Esophagus (tissue), 2 donors: Measurements from ENCODE around the gene NACC2. TPM values are rescaled to one million over a fixed set of nuclear protein-coding genes. Genes with fewer than 3 reads are reported as not detected.

ENCODE experiments used
- H3K27ac ChIP-seq, 2 donors: one replicate each; pipeline ENCODE4 v1.5.1; 2013; ENCODE audit warnings: low read depth in 2 of 2, mild to moderate bottlenecking in 2 of 2, inconsistent platforms in 1 of 2, low read length in 1 of 2, moderate library complexity in 1 of 2
- H3K27me3 ChIP-seq, 2 donors: one replicate each; pipeline ENCODE4 v1.6.1; 2013; ENCODE audit warnings: low read length in 2 of 2, control low read depth in 1 of 2, mild to moderate bottlenecking in 1 of 2; ENCODE audit not compliant: insufficient read depth in 2 of 2, control insufficient read depth in 1 of 2
- H3K36me3 ChIP-seq, 2 donors: one replicate each; pipeline ENCODE4 v1.6.1; 2013; ENCODE audit warnings: low read length in 1 of 2; ENCODE audit not compliant: control insufficient read depth in 2 of 2, insufficient read depth in 2 of 2
- H3K4me1 ChIP-seq, 2 donors: one replicate each; pipeline ENCODE4 v1.6.1; 2013; ENCODE audit warnings: low read length in 1 of 2; ENCODE audit not compliant: control insufficient read depth in 2 of 2, insufficient read depth in 2 of 2
- H3K4me3 ChIP-seq, 2 donors: one replicate each; pipeline ENCODE4 v1.5.1; 2013; ENCODE audit warnings: low read length in 2 of 2, mild to moderate bottlenecking in 2 of 2, low read depth in 1 of 2, moderate library complexity in 1 of 2
- H3K9me3 ChIP-seq, 2 donors: one replicate each; pipeline ENCODE4 v1.6.1; 2013; ENCODE audit warnings: mild to moderate bottlenecking in 2 of 2, low read depth in 1 of 2, low read length in 1 of 2, moderate library complexity in 1 of 2; ENCODE audit not compliant: control insufficient read depth in 2 of 2, insufficient read depth in 1 of 2
- WGBS, 2 donors: extraction: QIAGEN DNeasy Blood & Tissue Kit; methylation state at CpG; one replicate each; pipeline ENCODE4 v1.1.7; 2013; 5-methylcytosine and 5-hydroxymethylcytosine counted together
- polyA plus RNA-seq, 2 donors: library from polyadenylated mRNA; stranded (reverse); fragments of 200-250 nt; gene quantifications; one replicate each; pipeline ENCODE4 v1.2.3, GENCODE V29; 2013
- donor health status: healthy with polysubstance abuse.
- donor health status: Bipolar disorder and iron deficiency.

Gene NACC2
- polyA plus RNA-seq, 2 donors, result 3.2 to 4.5 TPM

- H3K4me3 ChIP-seq, result no peak overlapping the region
- no peaks in the 10 kb centered on the region for H3K36me3 ChIP-seq
- H3K4me1 ChIP-seq, result no peaks in the 10 kb centered on the region
- no peaks in the 10 kb centered on the region for H3K9me3 ChIP-seq
- H3K27me3 ChIP-seq, result peaks cover 0 to 18% of the 10 kb centered on the region in 2 donors
- 21 to 24% methylated on average over 9 of the region's 9 CpGs for WGBS, 2 donors
- H3K27ac ChIP-seq, result no peak overlapping the region
Observed at GRCh38 chr9:136138566-136138965, 43.5 kb upstream of the NACC2 start.

- Histone ChIP-seq H3K4me3 (no peak overlapping the region), H3K27me3 (peaks cover 0 to 15% of the 10 kb centered on the region in 2 donors), H3K27ac (no peak overlapping the region), H3K4me1 (peaks cover 0 to 3% of the 10 kb centered on the region in 2 donors), H3K36me3 (no peaks in the 10 kb centered on the region), H3K9me3 (no peaks in the 10 kb centered on the region)
- WGBS, 2 donors, result 43 to 48% methylated on average over 27 of the region's 27 CpGs
Observed at GRCh38 chr9:136137321-136138265, 42.5 kb upstream of the NACC2 start.

- Histone ChIP-seq H3K9me3 (no peaks in the 10 kb centered on the region), H3K4me1 (peaks cover 3 to 5% of the 10 kb centered on the region in 2 donors), H3K27me3 (peaks cover 0 to 15% of the 10 kb centered on the region in 2 donors), H3K4me3 (no peak overlapping the region), H3K27ac (no peak overlapping the region), H3K36me3 (no peaks in the 10 kb centered on the region)
- WGBS, 2 donors, result 75 to 76% methylated on average over 33 of the region's 33 CpGs
Observed at GRCh38 chr9:136136127-136136925, 41.2 kb upstream of the NACC2 start.

- Histone ChIP-seq H3K36me3 (no peaks in the 10 kb centered on the region), H3K9me3 (no peaks in the 10 kb centered on the region), H3K4me1 (peaks cover 3 to 5% of the 10 kb centered on the region in 2 donors), H3K4me3 (no peak overlapping the region), H3K27ac (no peak overlapping the region), H3K27me3 (peaks cover 0 to 15% of the 10 kb centered on the region in 2 donors)
- WGBS, 2 donors, result 54 to 66% methylated on average over 18 of the region's 18 CpGs
Observed at GRCh38 chr9:136135326-136136126, 40.4 kb upstream of the NACC2 start.

GRCh38 chr9:136133959-136134484 is 38.9 kb upstream of the NACC2 start:
- H3K4me3 ChIP-seq, result no peak overlapping the region
- no peaks in the 10 kb centered on the region for H3K36me3 ChIP-seq
- peaks cover 3 to 5% of the 10 kb centered on the region in 2 donors for H3K4me1 ChIP-seq
- WGBS, 2 donors, result 25 to 26% methylated on average over 18 of the region's 18 CpGs
- no peak overlapping the region for H3K27ac ChIP-seq
- H3K9me3 ChIP-seq, result no peaks in the 10 kb centered on the region
- H3K27me3 ChIP-seq, result peaks cover 0 to 15% of the 10 kb centered on the region in 2 donors

GRCh38 chr9:136133191-136133958 is 38.3 kb upstream of the NACC2 start:
- Histone ChIP-seq H3K27me3 (peaks cover 0 to 15% of the 10 kb centered on the region in 2 donors), H3K36me3 (no peaks in the 10 kb centered on the region), H3K4me1 (peaks cover 3 to 5% of the 10 kb centered on the region in 2 donors), H3K9me3 (no peaks in the 10 kb centered on the region), H3K27ac (no peak overlapping the region), H3K4me3 (peak overlapping the region in 1 of 2 donors; percentile 29)
- 2 to 6% methylated on average over 46 to 69 of the region's 69 CpGs for WGBS, 2 donors

GRCh38 chr9:136132512-136133050 is 37.5 kb upstream of the NACC2 start:
- Histone ChIP-seq H3K36me3 (no peaks in the 10 kb centered on the region), H3K27ac (no peak overlapping the region), H3K9me3 (no peaks in the 10 kb centered on the region), H3K27me3 (peaks cover 0 to 15% of the 10 kb centered on the region in 2 donors), H3K4me3 (no peak overlapping the region), H3K4me1 (peaks cover 3 to 5% of the 10 kb centered on the region in 2 donors)
- WGBS, 2 donors, result 16 to 18% methylated on average over 41 to 52 of the region's 52 CpGs

GRCh38 chr9:136131629-136132511 is 36.8 kb upstream of the NACC2 start:
- Histone ChIP-seq H3K27me3 (peaks cover 0 to 15% of the 10 kb centered on the region in 2 donors), H3K27ac (no peak overlapping the region), H3K36me3 (no peaks in the 10 kb centered on the region), H3K4me1 (peaks cover 3 to 5% of the 10 kb centered on the region in 2 donors), H3K9me3 (no peaks in the 10 kb centered on the region), H3K4me3 (no peak overlapping the region)
- WGBS, 2 donors, result 53 to 54% methylated on average over 31 of the region's 31 CpGs
